ENCODE data around the gene ANAPC10.

Gene ANAPC10

GRCh38 chr4:145125396-145125795 is 27.4 kb upstream of the ANAPC10 start:
- no peak for TF ChIP-seq CTCF (IDR thresholded peaks at IDR 0.05; ENCODE audit: low read depth, low read length)
- no peaks in the 10 kb centered on the region for H3K4me1 ChIP-seq
- H3K4me3 ChIP-seq (ENCODE audit: low read depth, low read length): no peak overlapping the region
- H3K9me3 ChIP-seq: no peaks in the 10 kb centered on the region
- DNase-seq: no peak
- H3K27me3 ChIP-seq: no peaks in the 10 kb centered on the region
- peaks cover 94% of the 10 kb centered on the region for H3K36me3 ChIP-seq

- TF ChIP-seq CTCF (IDR thresholded peaks at IDR 0.05; ENCODE audit: low read depth, low read length): no peak
- no peak overlapping the region for H3K4me3 ChIP-seq (ENCODE audit: low read depth, low read length)
- no peak for DNase-seq
- no peaks in the 10 kb centered on the region for H3K27me3 ChIP-seq
- no peaks in the 10 kb centered on the region for H3K4me1 ChIP-seq
- peaks cover 85% of the 10 kb centered on the region for H3K36me3 ChIP-seq
- H3K9me3 ChIP-seq: no peaks in the 10 kb centered on the region
Measured at GRCh38 chr4:145108128-145108527, 10.1 kb upstream of the ANAPC10 start.

GRCh38 chr4:145107126-145107525 is 9.1 kb upstream of the ANAPC10 start:
- no peak for DNase-seq
- H3K27me3 ChIP-seq: no peaks in the 10 kb centered on the region
- H3K9me3 ChIP-seq: no peaks in the 10 kb centered on the region
- no peak overlapping the region for H3K4me3 ChIP-seq (ENCODE audit: low read depth, low read length)
- H3K4me1 ChIP-seq: no peaks in the 10 kb centered on the region
- H3K36me3 ChIP-seq: peaks cover 75% of the 10 kb centered on the region
- no peak for TF ChIP-seq CTCF (IDR thresholded peaks at IDR 0.05; ENCODE audit: low read depth, low read length)

GRCh38 chr4:145103496-145103895 is 5.5 kb upstream of the ANAPC10 start:
- Histone ChIP-seq H3K4me3 (ENCODE audit: low read depth, low read length) (no peak overlapping the region), H3K27me3 (no peaks in the 10 kb centered on the region), H3K36me3 (peaks cover 47% of the 10 kb centered on the region), H3K4me1 (no peaks in the 10 kb centered on the region), H3K9me3 (no peaks in the 10 kb centered on the region)
- TF ChIP-seq CTCF (IDR thresholded peaks at IDR 0.05; ENCODE audit: low read depth, low read length): no peak
- DNase-seq: no peak

- Histone ChIP-seq H3K4me3 (ENCODE audit: low read depth, low read length) (no peak overlapping the region), H3K27me3 (no peaks in the 10 kb centered on the region), H3K4me1 (no peaks in the 10 kb centered on the region), H3K36me3 (peaks cover 38% of the 10 kb centered on the region), H3K9me3 (no peaks in the 10 kb centered on the region)
- no peak for TF ChIP-seq CTCF (IDR thresholded peaks at IDR 0.05; ENCODE audit: low read depth, low read length)
- no peak for DNase-seq
Measured at GRCh38 chr4:145102619-145103018, 4.6 kb upstream of the ANAPC10 start.

GRCh38 chr4:145101091-145101490 is 3.1 kb upstream of the ANAPC10 start:
- no peak overlapping the region for H3K4me3 ChIP-seq (ENCODE audit: low read depth, low read length)
- no peaks in the 10 kb centered on the region for H3K9me3 ChIP-seq
- H3K36me3 ChIP-seq: peaks cover 23% of the 10 kb centered on the region
- H3K4me1 ChIP-seq: no peaks in the 10 kb centered on the region
- DNase-seq: no peak
- TF ChIP-seq CTCF (IDR thresholded peaks at IDR 0.05; ENCODE audit: low read depth, low read length): no peak
- H3K27me3 ChIP-seq: no peaks in the 10 kb centered on the region
